Stomach smooth muscle (tissue), 2 donors: ENCODE data around the gene SCLY.
"Not testable (repeated sequence)": the region's sequence is repeated elsewhere in the genome, so short reads cannot be mapped to it uniquely, and the experiment has no call there.

ENCODE experiments used
- H3K27ac ChIP-seq: one replicate; pipeline ENCODE4 v1.7.0; 2013; ENCODE audit warnings: mild to moderate bottlenecking, low read length, inconsistent platforms
- H3K27me3 ChIP-seq, 2 donors: one replicate each; pipeline ENCODE4 v1.7.0; 2013; ENCODE audit warnings: low read length in 2 of 2; ENCODE audit not compliant: insufficient read depth in 2 of 2, control insufficient read depth in 1 of 2
- H3K36me3 ChIP-seq, 2 donors: one replicate each; pipeline ENCODE4 v1.7.0; 2013; ENCODE audit warnings: low read length in 2 of 2; ENCODE audit not compliant: control insufficient read depth in 2 of 2, insufficient read depth in 2 of 2
- H3K4me1 ChIP-seq: one replicate; pipeline ENCODE4 v1.7.0; 2013; ENCODE audit warnings: low read length; ENCODE audit not compliant: control insufficient read depth, insufficient read depth
- H3K4me3 ChIP-seq, 2 donors: one replicate each; pipeline ENCODE4 v1.7.0; 2013; ENCODE audit warnings: low read length in 2 of 2
- H3K9ac ChIP-seq, 2 donors: one replicate each; pipeline ENCODE4 v1.7.0; 2013; ENCODE audit warnings: low read length in 2 of 2, mild to moderate bottlenecking in 1 of 2
- H3K9me3 ChIP-seq, 2 donors: one replicate each; pipeline ENCODE4 v1.7.0; 2013; ENCODE audit warnings: low read length in 2 of 2; ENCODE audit not compliant: control insufficient read depth in 2 of 2
- donor health status: healthy.
- donor health status: Pancreatic carcinoma.

Gene SCLY

DNA sequence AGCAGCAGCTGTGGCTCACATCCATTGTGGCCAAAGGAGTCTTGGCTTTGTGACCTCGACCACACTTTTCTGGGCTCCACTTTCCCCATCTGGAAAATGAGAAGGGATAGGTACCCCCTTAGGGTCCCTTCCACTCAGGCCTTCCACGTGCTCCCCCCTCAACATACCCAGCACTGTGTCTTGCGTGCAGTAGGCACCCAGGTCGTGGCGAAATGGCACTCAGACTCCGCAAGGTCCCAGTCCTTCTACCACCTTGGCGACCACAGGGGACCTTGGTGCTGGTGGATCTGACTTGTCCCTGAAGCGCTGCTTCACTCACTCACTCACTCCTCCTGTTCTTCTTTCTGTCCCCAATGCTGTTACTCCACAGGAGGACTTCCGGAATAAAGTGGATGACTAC lies 19.9 kb upstream of the SCLY start:
- no peaks in the 10 kb centered on the region for H3K4me1 ChIP-seq
- peaks cover 27 to 48% of the 10 kb centered on the region in 2 donors for H3K36me3 ChIP-seq
- no peak overlapping the region for H3K4me3 ChIP-seq
- no peak overlapping the region for H3K27ac ChIP-seq
- no peaks in the 10 kb centered on the region for H3K9me3 ChIP-seq
- no peaks in the 10 kb centered on the region for H3K27me3 ChIP-seq
- no peak overlapping the region for H3K9ac ChIP-seq

DNA sequence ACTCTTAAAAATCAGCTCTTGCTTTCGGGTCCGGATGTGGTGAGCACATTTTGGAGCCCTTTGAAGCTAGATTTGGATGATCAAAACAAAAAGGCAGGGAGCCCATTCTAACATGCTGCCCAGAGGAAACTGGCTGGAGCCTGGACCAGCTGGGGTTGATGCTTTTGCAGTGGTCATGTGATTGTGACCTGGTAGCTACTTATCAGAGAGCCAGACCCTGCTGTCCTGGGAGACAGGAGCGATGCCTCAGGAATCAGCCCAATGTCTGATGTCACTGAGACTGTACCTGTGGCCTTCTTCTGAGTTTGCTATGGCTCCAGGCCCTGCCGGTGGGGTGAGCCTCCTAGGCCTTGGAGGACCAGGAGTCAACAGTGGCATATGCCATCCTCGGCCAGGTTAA lies 18.7 kb upstream of the SCLY start:
- Histone ChIP-seq H3K9me3 (no peaks in the 10 kb centered on the region), H3K4me3 (no peak overlapping the region), H3K27me3 (no peaks in the 10 kb centered on the region), H3K4me1 (no peaks in the 10 kb centered on the region), H3K27ac (no peak overlapping the region), H3K9ac (no peak overlapping the region), H3K36me3 (peaks cover 32 to 49% of the 10 kb centered on the region in 2 donors)

DNA sequence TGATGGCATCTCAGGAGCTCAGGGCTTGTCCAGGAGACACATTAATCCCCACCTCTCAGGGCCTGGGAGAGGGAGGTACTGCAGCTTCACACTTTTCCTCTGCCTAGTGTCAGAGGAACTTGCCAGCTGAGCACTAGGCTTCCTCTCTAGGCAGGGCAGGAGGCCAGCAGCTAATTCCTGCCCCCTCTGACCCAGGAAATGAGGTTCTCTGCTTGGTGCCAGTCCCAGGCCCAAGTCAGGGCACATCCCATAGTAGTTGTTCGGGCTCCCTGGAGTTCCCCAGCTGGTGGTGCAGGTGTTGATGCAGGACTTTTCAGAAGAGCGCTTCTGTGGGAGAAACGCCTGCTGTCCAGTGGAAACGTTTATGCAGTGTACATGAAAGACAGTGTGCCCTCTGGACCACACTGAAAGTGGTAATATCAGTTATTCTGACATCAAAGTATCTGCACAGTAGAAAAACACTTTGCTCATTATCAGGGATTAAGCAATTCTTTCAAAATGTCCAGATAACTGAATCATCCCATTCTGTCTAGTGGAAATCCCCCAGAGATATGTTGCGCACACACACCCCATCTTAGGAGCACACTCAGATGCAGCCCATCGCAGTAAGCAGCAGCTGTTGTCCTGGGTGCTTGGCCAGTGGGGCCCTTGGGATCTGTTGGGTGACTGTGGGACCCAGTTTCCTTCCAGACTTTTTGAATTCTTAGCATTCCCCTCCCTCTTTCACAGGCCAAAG lies 17.8 kb upstream of the SCLY start:
- Histone ChIP-seq H3K9ac (no peak overlapping the region), H3K36me3 (peaks cover 26 to 43% of the 10 kb centered on the region in 2 donors)

DNA sequence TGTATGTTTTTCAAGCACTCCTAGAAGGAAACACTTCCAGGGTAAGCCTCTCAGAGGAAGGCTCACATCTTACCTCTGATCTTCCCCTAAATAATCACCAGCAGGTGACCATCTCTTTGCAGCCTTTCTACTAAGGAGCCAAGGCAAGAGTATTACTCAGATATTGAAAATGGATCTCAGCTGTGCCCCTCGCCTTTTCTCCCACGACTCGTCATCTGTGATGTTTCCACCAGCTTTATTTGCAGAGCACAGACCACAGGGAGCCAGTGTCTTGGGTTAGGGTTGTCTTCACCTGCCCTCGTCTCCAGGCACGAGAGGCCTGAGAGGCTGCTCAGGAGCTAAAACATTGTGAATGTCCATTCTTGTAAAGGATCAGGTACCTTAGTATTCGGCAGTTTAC lies 16.9 kb upstream of the SCLY start:
- Histone ChIP-seq H3K4me1 (no peaks in the 10 kb centered on the region), H3K27ac (no peak overlapping the region), H3K9ac (no peak overlapping the region), H3K9me3 (no peaks in the 10 kb centered on the region), H3K27me3 (no peaks in the 10 kb centered on the region), H3K4me3 (no peak overlapping the region), H3K36me3 (peaks cover 21 to 36% of the 10 kb centered on the region in 2 donors)

More for the DNA sequence above, 17.8 kb upstream of the SCLY start:
- Histone ChIP-seq H3K27me3 (no peaks in the 10 kb centered on the region), H3K27ac (no peak overlapping the region), H3K4me1 (no peaks in the 10 kb centered on the region), H3K9me3 (no peaks in the 10 kb centered on the region), H3K4me3 (no peak overlapping the region)

DNA sequence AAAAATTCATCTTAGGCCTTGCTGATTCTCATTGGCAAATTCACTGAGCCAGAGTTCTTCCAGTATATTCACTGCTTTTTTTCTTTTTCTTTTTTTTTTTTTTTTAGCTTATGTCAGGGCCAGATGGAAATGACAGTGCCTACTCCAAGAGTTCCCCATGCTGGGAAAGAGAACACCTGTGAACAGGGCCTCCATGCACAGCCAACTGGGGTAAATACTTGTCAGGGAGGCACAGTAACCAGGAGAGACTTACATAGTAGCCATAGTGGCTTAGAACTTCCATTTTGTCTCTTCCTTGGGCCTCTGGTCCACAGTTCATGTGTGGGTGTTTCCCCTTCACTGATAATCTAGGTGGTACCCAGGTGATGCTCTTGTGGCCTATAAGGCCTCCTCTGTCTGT lies 15.2 kb upstream of the SCLY start:
- no peaks in the 10 kb centered on the region for H3K9me3 ChIP-seq
- H3K27me3 ChIP-seq: no peaks in the 10 kb centered on the region
- no peak overlapping the region for H3K9ac ChIP-seq
- H3K27ac ChIP-seq: no peak overlapping the region
- H3K36me3 ChIP-seq: peaks cover 16 to 32% of the 10 kb centered on the region in 2 donors
- no peaks in the 10 kb centered on the region for H3K4me1 ChIP-seq
- no peak overlapping the region for H3K4me3 ChIP-seq

DNA sequence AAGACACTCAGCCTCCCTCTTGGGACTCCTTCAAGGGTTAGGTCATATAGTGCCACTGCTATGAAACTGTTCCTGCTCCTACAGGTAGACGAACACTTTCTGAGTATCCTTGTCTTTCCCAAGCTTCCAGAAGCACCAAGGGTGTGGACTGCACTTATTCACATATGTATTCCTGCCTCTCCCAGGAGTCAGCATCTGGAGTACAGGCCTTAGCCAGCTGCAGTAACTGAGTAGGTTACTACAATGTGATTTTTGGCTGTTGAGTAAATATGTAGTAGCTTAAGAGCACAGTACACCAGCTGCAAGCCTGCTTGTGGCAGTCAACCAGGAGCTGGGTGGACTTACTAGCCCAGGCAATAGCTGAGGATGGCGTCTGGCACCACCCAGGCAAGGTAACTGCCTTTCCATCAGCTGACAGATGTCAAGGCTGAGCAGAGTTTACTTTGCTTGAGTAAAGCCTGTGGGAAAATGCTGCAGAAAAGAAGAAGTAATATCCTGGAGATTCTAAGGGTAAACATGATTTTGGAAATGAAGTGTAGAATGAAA lies 14.0 kb upstream of the SCLY start:
- H3K27ac ChIP-seq: no peak overlapping the region
- no peaks in the 10 kb centered on the region for H3K27me3 ChIP-seq

DNA sequence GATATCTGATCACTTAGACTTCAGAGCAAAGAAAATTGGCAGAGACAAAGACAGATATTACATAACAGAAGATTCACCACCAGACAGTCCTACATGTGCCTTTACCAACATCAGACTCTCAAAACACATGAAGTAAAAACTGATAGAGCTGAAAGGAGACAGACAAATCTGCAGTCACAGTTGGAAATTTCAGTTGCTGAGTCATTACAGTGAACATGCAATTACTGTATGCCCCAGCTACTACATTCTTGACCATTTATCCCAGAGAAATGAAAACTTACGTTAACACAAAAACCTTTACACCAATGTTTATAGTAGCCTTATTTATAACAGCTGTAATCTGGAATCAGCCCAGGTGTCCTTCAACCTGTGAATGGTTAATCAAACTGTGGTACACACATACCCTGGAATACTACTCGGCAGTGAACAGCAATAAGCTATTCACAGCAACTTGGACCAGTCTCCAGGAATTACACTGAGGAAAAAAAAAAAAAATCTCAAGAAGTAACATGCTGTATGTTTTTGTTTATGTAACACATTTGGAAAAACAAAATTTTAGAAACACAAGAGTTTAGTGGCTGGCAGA lies 7.5 kb upstream of the SCLY start:
- Histone ChIP-seq H3K36me3 (no peaks in the 10 kb centered on the region), H3K9ac (no peak overlapping the region), H3K4me3 (no peak overlapping the region), H3K27me3 (no peaks in the 10 kb centered on the region), H3K27ac (no peak overlapping the region), H3K9me3 (no peaks in the 10 kb centered on the region), H3K4me1 (no peaks in the 10 kb centered on the region)

More for the DNA sequence above, 14.0 kb upstream of the SCLY start:
- Histone ChIP-seq H3K4me3 (no peak overlapping the region), H3K9me3 (no peaks in the 10 kb centered on the region), H3K9ac (no peak overlapping the region), H3K36me3 (peaks cover 10 to 22% of the 10 kb centered on the region in 2 donors), H3K4me1 (no peaks in the 10 kb centered on the region)

DNA sequence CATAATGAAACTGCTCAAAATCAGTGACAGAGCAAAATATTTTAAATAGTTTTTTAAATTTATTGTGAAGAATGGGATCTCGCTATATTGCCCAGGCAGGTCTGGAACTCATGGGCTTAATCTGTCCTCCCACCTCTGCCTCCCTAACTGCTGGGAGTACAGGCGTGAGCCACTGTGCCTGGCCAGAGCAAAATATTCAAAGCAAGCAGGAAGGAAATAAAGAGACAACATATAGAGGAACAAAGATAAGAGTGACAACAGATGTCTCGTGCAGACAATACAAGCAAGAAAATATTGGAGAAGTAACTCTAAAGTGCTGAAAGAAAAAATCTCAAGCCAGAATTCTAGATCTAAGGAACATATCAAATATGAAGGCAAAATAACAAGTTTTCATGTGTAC lies 5.0 kb upstream of the SCLY start:
- no peak overlapping the region for H3K9ac ChIP-seq
- H3K27ac ChIP-seq: no peak overlapping the region
- no peaks in the 10 kb centered on the region for H3K36me3 ChIP-seq
- H3K4me1 ChIP-seq: peaks cover 7% of the 10 kb centered on the region
- no peaks in the 10 kb centered on the region for H3K9me3 ChIP-seq
- no peaks in the 10 kb centered on the region for H3K27me3 ChIP-seq
- H3K4me3 ChIP-seq: no peak overlapping the region

DNA sequence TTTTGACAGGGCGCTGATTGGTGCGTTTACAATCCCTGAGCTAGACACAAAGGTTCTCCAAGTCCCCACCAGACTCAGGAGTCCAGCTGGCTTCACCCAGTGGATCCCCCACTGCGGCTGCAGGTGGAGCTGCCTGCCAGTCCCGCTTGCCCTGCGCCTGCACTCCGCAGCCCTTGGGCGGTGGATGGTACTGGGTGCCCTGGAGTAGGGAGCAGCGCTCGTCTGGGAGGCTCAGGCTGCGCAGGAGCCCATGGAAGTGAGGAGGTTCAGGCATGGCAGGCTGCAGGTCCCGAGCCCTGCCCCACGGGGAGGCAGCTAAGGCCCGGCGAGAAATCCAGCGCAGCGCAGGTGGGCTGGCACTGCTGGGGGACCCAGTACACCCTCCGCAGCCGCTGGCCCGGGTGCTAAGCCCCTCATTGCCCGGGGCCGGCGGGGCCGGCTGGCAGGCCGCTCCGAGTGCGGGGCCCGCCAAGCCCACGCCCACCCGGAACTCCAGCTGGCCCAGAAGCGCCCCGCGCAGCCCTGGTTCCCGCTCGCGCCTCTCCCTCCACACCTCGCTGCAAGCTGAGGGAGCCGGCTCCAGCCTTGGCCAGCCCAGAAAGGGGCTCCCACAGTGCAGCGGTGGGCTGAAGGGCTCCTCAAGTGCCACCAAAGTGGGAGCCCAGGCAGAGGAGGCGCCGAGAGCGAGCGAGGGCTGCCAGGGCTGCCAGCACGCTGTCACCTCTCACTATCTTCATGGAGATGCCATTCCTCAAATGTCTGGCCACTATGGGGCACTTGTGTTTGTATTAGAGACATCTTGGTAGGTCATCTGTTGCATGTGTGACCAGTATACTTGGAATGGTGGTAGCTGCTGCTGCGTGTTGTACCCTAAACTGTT lies 2.9 kb upstream of the SCLY start:
- H3K4me1 ChIP-seq: peaks cover 16% of the 10 kb centered on the region
- H3K9me3 ChIP-seq, H3K36me3 ChIP-seq, H3K27me3 ChIP-seq, H3K9ac ChIP-seq, H3K27ac ChIP-seq, H3K4me3 ChIP-seq: not testable (repeated sequence)

DNA sequence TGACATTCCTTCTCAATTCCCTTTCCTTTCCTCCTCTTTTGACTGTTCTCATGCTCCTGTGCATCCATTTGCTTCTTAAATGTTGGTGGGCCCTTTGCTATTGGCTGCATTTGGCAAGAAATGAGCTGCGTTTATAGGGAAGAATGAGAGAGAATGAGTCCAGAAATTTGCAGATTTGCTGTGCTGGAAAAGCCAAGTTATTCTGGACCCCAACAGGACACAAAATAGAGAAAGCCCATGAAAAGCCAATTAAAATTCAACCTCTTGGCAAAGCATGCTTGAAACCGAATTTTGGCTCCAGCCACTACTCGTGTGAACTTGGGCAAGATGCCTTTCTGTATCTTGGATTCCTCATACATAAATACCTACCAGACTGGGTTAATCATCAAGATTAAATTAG lies 1.3 kb upstream of the SCLY start:
- Histone ChIP-seq H3K36me3 (no peaks in the 10 kb centered on the region), H3K9me3 (no peaks in the 10 kb centered on the region), H3K4me3 (peak overlapping the region in 1 of 2 donors; percentile 91), H3K9ac (no peak overlapping the region), H3K27ac (no peak overlapping the region), H3K4me1 (peaks cover 16% of the 10 kb centered on the region), H3K27me3 (no peaks in the 10 kb centered on the region)
